K562 (cell line): ENCODE results near the gene GGT6. TPM values are rescaled to one million over a fixed set of nuclear protein-coding genes. Genes with fewer than 3 reads are reported as not detected.
"Not testable (repeated sequence)": the region's sequence is repeated elsewhere in the genome, so short reads cannot be mapped to it uniquely, and the experiment has no call there.

Source experiments
- ATAC-seq: fragments of 200-7000 bp; cut with Tn5 transposase; 3 replicates; pipeline ENCODE4 v1.9.1; 2020; ENCODE audit warnings: moderate library complexity
- BruUV-seq: library from RNA; stranded (reverse); fragments of 400-500 nt; replicated peaks from 2 replicates; lab custom pipeline; 2021; lab: Mats Ljungman, UMichigan
- CTCF ChIA-PET: fragments of 300-600 bp; formaldehyde crosslinking; extraction: SDS; loops from one replicate; lab custom pipeline; 2021; ENCODE audit warnings: low intra/inter-chr PET ratio; lab: Yijun Ruan, JAX
- POLR2A ChIA-PET: fragments of 300-600, 350-650 bp; sonication (Branson Sonifier 250); formaldehyde crosslinking; extraction: SDS; loops from one replicate; lab custom pipeline; 2021; ENCODE audit warnings: antibody characterized with exemption, inconsistent platforms; lab: Yijun Ruan, JAX
- DNase-seq, 4 experiments: peaks; one replicate each; pipeline versions ENCODE4 v3.0.0 to v3.0.0-alpha.2; 2011 to 2018; ENCODE audit warnings: low spot score in 3 of 4, mixed read lengths in 3 of 4; ENCODE audit errors: extremely low read depth in 1 of 4
- FAIRE-seq: peaks from 2 replicates; lab custom pipeline; 2011; peaks lifted over from hg19 to GRCh38; lab: Jason Lieb, UNC
- H2AFZ ChIP-seq: 2 replicates; pipeline ENCODE4 v1.6.0; 2011; ENCODE audit warnings: low read depth, low read length, control low read depth, inconsistent platforms
- H3K27ac ChIP-seq: fragments of 200-600 bp; 3 replicates; pipeline ENCODE4 v1.8.0; 2011; ENCODE audit warnings: low read depth, mild to moderate bottlenecking, control low read depth, inconsistent platforms, low read length, moderate library complexity, mixed read lengths; ENCODE audit errors: extremely low read depth
- H3K27me3 ChIP-seq, 2 experiments: fragments of 300-600 bp in 1 of 2; 2 replicates in 1 of 2; 3 replicates in 1 of 2; pipeline versions ENCODE4 v1.6.0 to v1.8.0; 2011; ENCODE audit warnings: inconsistent platforms in 2 of 2, low read length in 2 of 2, mild to moderate bottlenecking in 1 of 2, mixed read lengths in 1 of 2, moderate library complexity in 1 of 2; ENCODE audit not compliant: control insufficient read depth in 2 of 2, insufficient read depth in 2 of 2
- H3K36me3 ChIP-seq: fragments of 300-600 bp; 3 replicates; pipeline ENCODE4 v1.8.0; 2011; ENCODE audit warnings: mild to moderate bottlenecking, low read length, inconsistent platforms; ENCODE audit not compliant: control insufficient read depth, insufficient read depth
- H3K4me1 ChIP-seq, 2 experiments: fragments of 200-600 bp in 1 of 2; replicated peaks in 1 of 2; 2 replicates in 1 of 2; 3 replicates in 1 of 2; pipeline versions ENCODE4 v1.5.1 to v1.8.0; 2011; ENCODE audit warnings: inconsistent platforms in 2 of 2, low read length in 2 of 2, mild to moderate bottlenecking in 1 of 2, mixed read lengths in 1 of 2, moderate library complexity in 1 of 2; ENCODE audit not compliant: control insufficient read depth in 2 of 2, insufficient read depth in 2 of 2
- H3K4me2 ChIP-seq: 2 replicates; pipeline ENCODE4 v1.6.1; 2011; ENCODE audit warnings: low read length, control low read depth, inconsistent platforms, mixed read lengths; ENCODE audit not compliant: insufficient read depth
- H3K4me3 ChIP-seq: fragments of 200-600 bp; sonication (generic), shearing (Covaris generic); 2 replicates; pipeline ENCODE4 v1.5.1; 2016; ENCODE audit warnings: control low read depth, inconsistent platforms
- H3K79me2 ChIP-seq: fragments of 200-600 bp; 3 replicates; pipeline ENCODE4 v1.8.0; 2011; ENCODE audit warnings: low read length, inconsistent platforms; ENCODE audit not compliant: control insufficient read depth, insufficient read depth
- H3K9ac ChIP-seq, 2 experiments: 2 replicates each; pipeline versions ENCODE4 v1.6.0 to v1.6.1; 2011; ENCODE audit warnings: low read depth in 2 of 2, low read length in 2 of 2, control low read depth in 1 of 2, inconsistent platforms in 1 of 2, mild to moderate bottlenecking in 1 of 2, mixed read lengths in 1 of 2; ENCODE audit not compliant: insufficient read depth in 1 of 2
- H3K9me1 ChIP-seq: one replicate; pipeline ENCODE4 v1.6.0; 2011; ENCODE audit warnings: inconsistent platforms, mild to moderate bottlenecking, low read length, moderate library complexity; ENCODE audit not compliant: control insufficient read depth, insufficient read depth
- H3K9me3 ChIP-seq: replicated peaks from 2 replicates; pipeline ENCODE4 v1.5.1; 2011; ENCODE audit warnings: low read depth, low read length, inconsistent platforms; ENCODE audit not compliant: control insufficient read depth, insufficient read depth
- H4K20me1 ChIP-seq: replicated peaks from 2 replicates; pipeline ENCODE4 v1.6.1; 2011; ENCODE audit warnings: low read length, inconsistent platforms, mixed read lengths; ENCODE audit not compliant: control insufficient read depth, insufficient read depth
- FOXA3 ChIP-seq, 2 experiments: fragments of 450-650 bp in 1 of 2; sonication (generic) in 1 of 2; formaldehyde crosslinking; IDR thresholded peaks in 1 of 2; conservative IDR thresholded peaks in 1 of 2; 2 replicates each; pipeline versions ENCODE4 v1.4.0 to v1.8.0; 2020 to 2022; ENCODE audit warnings: mild to moderate bottlenecking in 2 of 2, missing genetic modification reagents in 1 of 2
- HOXB6 ChIP-seq: fragments of 250-450 bp; sonication (Bioruptor Pico); IDR thresholded peaks from 2 replicates; pipeline ENCODE4 v1.5.1; 2022; ENCODE audit warnings: mild to moderate bottlenecking, borderline replicate concordance
- MTA2 ChIP-seq: fragments of 450-650 bp; IDR thresholded peaks from 2 replicates; pipeline ENCODE4 v1.6.1; 2016; ENCODE audit warnings: low read depth
- NFE2L1 ChIP-seq: fragments of 450-650 bp; IDR thresholded peaks from 2 replicates; pipeline ENCODE4 v1.6.1; 2016; ENCODE audit warnings: missing genetic modification characterization, low read depth, mild to moderate bottlenecking, missing compliant biosample characterization, moderate library complexity, borderline replicate concordance
- NR4A1 ChIP-seq, 2 experiments: fragments of 250-450 bp in 1 of 2; fragments of 450-650 bp in 1 of 2; sonication (Bioruptor Pico) in 1 of 2; IDR thresholded peaks; 2 replicates each; pipeline versions ENCODE4 v1.4.0 to v1.6.1; 2016 to 2020; ENCODE audit warnings: mild to moderate bottlenecking in 2 of 2, missing compliant biosample characterization in 1 of 2, missing genetic modification characterization in 1 of 2, moderate library complexity in 1 of 2
- PRMT5 ChIP-seq: sonication (generic); formaldehyde crosslinking; IDR thresholded peaks from 2 replicates; pipeline ENCODE4 v1.5.0; 2020; ENCODE audit warnings: missing genetic modification reagents
- ZBTB1 ChIP-seq: sonication (generic); formaldehyde crosslinking; IDR thresholded peaks from 2 replicates; pipeline ENCODE4 v1.8.1; 2023; ENCODE audit warnings: missing genetic modification reagents, low read depth, mild to moderate bottlenecking, borderline replicate concordance
- ZKSCAN1 ChIP-seq: fragments of 150-350 bp; IDR thresholded peaks from 2 replicates; pipeline ENCODE4 v1.6.1; 2016; ENCODE audit warnings: low read depth, low read length
- ZNF398 ChIP-seq: fragments of 250-450 bp; sonication (Bioruptor Pico); IDR thresholded peaks from 2 replicates; pipeline ENCODE4 v1.8.0; 2021; ENCODE audit warnings: moderate library complexity, mild to moderate bottlenecking, inconsistent platforms
- ZNF764 ChIP-seq: fragments of 250-450 bp; sonication (Bioruptor Pico); IDR thresholded peaks from 2 replicates; pipeline ENCODE4 v1.4.0; 2020; ENCODE audit warnings: low read depth, mild to moderate bottlenecking, moderate library complexity
- WGBS: fragments of 100-300 bp; shearing (Covaris generic); methylation state at CpG from one replicate; pipeline ENCODE4 v1.1.6; 2016; ENCODE audit warnings: low coverage, mixed read lengths; ENCODE audit not compliant: insufficient coverage; ENCODE audit errors: missing lambda C conversion rate; 5-methylcytosine and 5-hydroxymethylcytosine counted together
- in situ Hi-C: fragments of 300-500 bp; cut with MboI; formaldehyde crosslinking; loops from 4 replicates; pipeline ENCODE4 v1.15.0; 2018; ENCODE audit warnings: inconsistent platforms, mixed read lengths
- intact Hi-C: fragments of 100-400 bp; cut with micrococcal nuclease; formaldehyde crosslinking; loops from 2 replicates; pipeline ENCODE4 v1.14.2; 2022
- polyA plus RNA-seq, 8 experiments: library from polyadenylated mRNA; depleted of rRNA in 4 of 8; stranded (reverse) in 5 of 8; unstranded in 3 of 8; fragments of >200 nt; fragmentation: Nextera tagmentation in 2 of 8; fragmentation: Illumina TruSeq in 1 of 8; extraction: Ambion mirVana in 2 of 8; extraction: Trizol in 1 of 8; gene quantifications; 2 replicates each; pipeline versions ENCODE4 v1.2.1 to v1.2.3, GENCODE V29; 2011 to 2014; ENCODE audit warnings: inconsistent platforms in 1 of 8, missing spikeins in 1 of 8
- total RNA-seq, 7 experiments: library from RNA; depleted of rRNA in 6 of 7; stranded (reverse); fragments of >200 nt in 6 of 7; fragmentation: Illumina TruSeq in 2 of 7; extraction: Trizol in 2 of 7; gene quantifications; 2 replicates each; pipeline versions ENCODE4 v1.2.1 to v1.2.3, GENCODE V29; 2011 to 2021; ENCODE audit warnings: low replicate concordance in 1 of 7

Gene GGT6
- total and polyA plus RNA-seq, 9 of the 15 experiments (the other 6 are each of a cell fraction or from before 2014, with no cell fraction given), result 0.09 TPM; not detected in 8

- H3K27ac ChIP-seq, H3K9ac ChIP-seq, intact Hi-C loops, DNase-seq, FAIRE-seq, H2AFZ ChIP-seq, CTCF ChIA-PET, H3K4me2 ChIP-seq, H3K4me3 ChIP-seq, POLR2A ChIA-PET, ATAC-seq, BruUV-seq, H3K9me1 ChIP-seq, H3K79me2 ChIP-seq, H3K36me3 ChIP-seq, in situ Hi-C loops, H3K9me3 ChIP-seq: not testable (repeated sequence)
- Histone ChIP-seq H4K20me1 (peaks cover 10% of the 10 kb centered on the region; the same call in 1 of the 2 replicates), H3K27me3 (peaks cover 4 to 72% of the 10 kb centered on the region in 2 experiments; a peak in 4 of 5 replicates), H3K4me1 (peaks cover 6 to 16% of the 10 kb centered on the region in 2 experiments; a peak in 4 of 5 replicates)
- WGBS, result 3% methylated on average over 10 of the region's 11 CpGs
These were observed 29.7 kb upstream of the GGT6 start for GRCh38 chr17:4590042-4590441.

DNA sequence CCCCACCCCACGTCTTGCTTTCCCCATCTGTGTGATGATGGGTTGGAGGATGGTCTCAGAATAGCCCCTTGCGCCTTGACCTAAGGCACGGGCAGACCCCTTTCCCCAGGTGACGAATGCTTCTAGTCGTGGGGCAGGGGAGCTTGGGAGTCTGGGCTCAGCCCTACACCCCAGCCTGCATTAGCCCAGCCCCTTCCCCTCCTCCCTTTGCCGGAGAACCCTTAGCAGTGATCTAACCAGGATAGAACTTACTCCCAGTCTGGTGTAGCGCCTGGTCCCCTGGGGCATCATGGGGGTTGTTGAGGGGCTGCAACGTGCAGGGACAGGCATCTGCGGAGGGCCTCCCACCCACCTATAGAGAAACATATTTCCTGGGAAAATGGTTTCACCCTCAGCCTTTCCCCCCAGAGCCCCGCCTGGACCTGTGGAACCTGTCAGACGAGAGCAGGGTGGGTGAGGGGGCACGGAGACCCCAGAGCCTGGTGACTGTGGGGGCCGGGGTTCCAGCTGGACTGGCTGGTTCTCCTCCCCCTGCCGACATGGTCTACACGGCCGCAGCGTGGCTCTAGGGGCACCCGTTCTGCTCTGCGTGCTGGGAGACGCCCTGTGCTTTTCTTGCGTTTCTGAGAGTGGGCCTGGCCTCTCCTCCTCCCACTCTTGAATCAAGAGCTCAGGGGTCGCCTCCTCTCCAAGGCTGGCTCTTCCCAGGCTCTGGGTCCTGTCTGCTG, 28.7 kb upstream of the GGT6 start:
- H3K27ac ChIP-seq, result no peak overlapping the region
- H3K79me2 ChIP-seq, result no peaks in the 10 kb centered on the region
- no peak overlapping the region for H3K4me3 ChIP-seq
- ATAC-seq, result no peak
- FAIRE-seq, result no peak
- no peaks in the 10 kb centered on the region for H3K9me1 ChIP-seq
- H3K9me3 ChIP-seq, result no peaks in the 10 kb centered on the region
- ChIA-PET POLR2A (no interaction called here), CTCF (no interaction called here)
- no peak for DNase-seq
- intact Hi-C loops (no loop called here), in situ Hi-C loops (no loop called here)
- H2AFZ ChIP-seq, result no peak overlapping the region
- H3K27me3 ChIP-seq, result peaks cover 4 to 75% of the 10 kb centered on the region in 2 experiments; a peak in 4 of 5 replicates
- H4K20me1 ChIP-seq, result peaks cover 10% of the 10 kb centered on the region; the same call in 1 of the 2 replicates
- H3K4me2 ChIP-seq, result no peak overlapping the region
- peaks cover 6 to 23% of the 10 kb centered on the region in 2 experiments; a peak in 4 of 5 replicates for H3K4me1 ChIP-seq
- H3K9ac ChIP-seq, result no peak overlapping the region; a peak in 1 of 4 replicates
- WGBS, result 9% methylated on average over 14 of the region's 22 CpGs
- H3K36me3 ChIP-seq, result no peaks in the 10 kb centered on the region
- no TSS peak for BruUV-seq
- no peak for TF ChIP-seq PRMT5
- TF ChIP-seq NR4A1 (CRISPR knock-in tag; IDR thresholded peaks at IDR 0.05), result no peak
- TF ChIP-seq NR4A1 (tag; IDR thresholded peaks at IDR 0.05), result no peak
- no peak for TF ChIP-seq ZBTB1 (CRISPR knock-in tag)
- TF ChIP-seq FOXA3 (CRISPR knock-in tag; conservative IDR thresholded peaks at IDR 0.05 in 1 of 2, IDR thresholded peaks at IDR 0.05 in 1 of 2), result no peak
- TF ChIP-seq ZNF764 (CRISPR knock-in tag), result no peak
- no peak for TF ChIP-seq ZNF398 (CRISPR knock-in tag)
- no peak for TF ChIP-seq NFE2L1
- TF ChIP-seq HOXB6, result no peak
- no peak for TF ChIP-seq MTA2
- TF ChIP-seq ZKSCAN1, result no peak
